ENCODE data around the gene CYGB. TPM values are rescaled to one million over a fixed set of nuclear protein-coding genes. Genes with fewer than 3 reads are reported as not detected.

The CYGB gene
- total RNA-seq, 5 donors from 2014 or later (not counting 1 experiment from before 2014, with no cell fraction given), result 0.20 to 0.76 (median 0.65) TPM

DNA sequence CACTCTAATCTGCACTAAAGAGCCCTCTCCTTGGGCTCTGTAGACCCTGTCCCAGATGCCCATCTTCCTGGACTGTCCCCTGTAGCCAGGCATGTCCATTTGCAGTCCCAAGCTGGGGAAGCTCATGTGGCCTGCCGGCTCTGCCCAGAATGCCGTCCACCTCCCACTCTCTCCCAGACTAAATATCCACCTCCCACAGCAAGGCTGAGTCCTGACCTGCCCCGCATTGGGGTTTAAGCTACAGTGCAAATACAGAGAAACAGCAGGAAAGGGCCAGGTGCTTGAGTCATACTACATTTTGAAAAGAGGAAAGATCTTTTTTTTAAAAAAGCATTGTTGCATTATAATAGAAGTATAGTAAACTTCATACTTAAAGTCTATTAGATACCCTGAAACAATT is 45.2 kb upstream of the CYGB start:
- H3K4me3 Mint-ChIP-seq, result no peak overlapping the region
- WGBS (ENCODE audit: insufficient coverage), result no CpG with 5 or more reads among the region's 3 CpGs
- H3K4me3 ChIP-seq (ENCODE audit: control insufficient read depth in 1 of 2, extremely low read depth in 1 of 2, low read length in 1 of 2), result no peak overlapping the region
- peaks cover 6 to 26% of the 10 kb centered on the region in 2 experiments for H3K4me1 ChIP-seq (ENCODE audit: control insufficient read depth in 1 of 2, extremely low read depth in 1 of 2, insufficient read depth in 2 of 2, low read length in 2 of 2)
- CTCF ChIA-PET, result interaction anchor here in 1 of 2 donors (0.5 kb wide), 1 partner anchor 1706 kb away, joined by 3 read pairs; no protein-coding TSS in a partner anchor
- peaks cover 19 to 30% of the 10 kb centered on the region in 2 donors for H3K27me3 Mint-ChIP-seq
- peaks cover 6 to 17% (median 17%) of the 10 kb centered on the region in 3 donors for H3K4me1 Mint-ChIP-seq
- ATAC-seq (replicated peaks in 1 of 4), result no peak
- no peak overlapping the region for H3K27ac Mint-ChIP-seq
- H3K27ac ChIP-seq (ENCODE audit: low read length), result no peak overlapping the region
- no peaks in the 10 kb centered on the region for H3K9me3 Mint-ChIP-seq
- DNase-seq, result no peak
- no peaks in the 10 kb centered on the region for H3K36me3 ChIP-seq (ENCODE audit: control insufficient read depth in 2 of 2, extremely low read depth in 1 of 2, insufficient read depth in 1 of 2, low read length in 1 of 2)
- H3K9me3 ChIP-seq, result no peaks in the 10 kb centered on the region
- POLR2A ChIA-PET, result no interaction called here
- H3K27me3 ChIP-seq (replicated peaks in 1 of 2; ENCODE audit: control insufficient read depth in 2 of 2, extremely low read depth in 1 of 2, insufficient read depth in 2 of 2, low read length in 1 of 2), result peaks cover 9 to 41% of the 10 kb centered on the region in 2 experiments
- H3K36me3 Mint-ChIP-seq, result no peaks in the 10 kb centered on the region

DNA sequence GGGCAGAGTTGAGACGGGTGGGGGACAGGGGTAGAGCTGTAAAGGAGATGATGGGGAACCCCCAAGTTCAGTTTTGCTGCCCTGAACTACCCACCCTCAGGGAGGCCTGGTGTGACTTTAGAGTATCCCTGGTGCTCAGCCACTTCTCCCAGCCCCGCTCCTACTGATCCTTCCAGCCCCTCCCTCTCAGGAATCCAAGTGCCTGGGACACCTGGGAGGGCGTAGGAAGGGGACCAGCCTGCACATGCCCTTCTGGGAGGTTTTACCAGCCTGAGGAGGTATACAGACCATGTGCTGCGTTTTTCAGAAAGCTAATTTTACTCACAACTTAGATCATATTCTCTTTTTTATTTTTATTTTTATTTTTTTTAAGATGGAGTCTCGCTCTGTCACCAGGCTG is 44.0 kb upstream of the CYGB start:
- H3K36me3 ChIP-seq (ENCODE audit: control insufficient read depth in 2 of 2, extremely low read depth in 1 of 2, insufficient read depth in 1 of 2, low read length in 1 of 2), result no peaks in the 10 kb centered on the region
- peaks cover 0 to 13% (median 10%) of the 10 kb centered on the region in 3 donors for H3K4me1 Mint-ChIP-seq
- ATAC-seq (replicated peaks in 1 of 4) (no peak), DNase-seq (no peak)
- no peak overlapping the region for H3K4me3 ChIP-seq (ENCODE audit: control insufficient read depth in 1 of 2, extremely low read depth in 1 of 2, low read length in 1 of 2)
- no CpG with 5 or more reads among the region's 5 CpGs for WGBS (ENCODE audit: insufficient coverage)
- no peak overlapping the region for H3K4me3 Mint-ChIP-seq
- no peak overlapping the region for H3K27ac Mint-ChIP-seq
- H3K27me3 Mint-ChIP-seq, result peaks cover 11 to 20% of the 10 kb centered on the region in 2 donors
- no peaks in the 10 kb centered on the region for H3K36me3 Mint-ChIP-seq
- H3K4me1 ChIP-seq (ENCODE audit: control insufficient read depth in 1 of 2, extremely low read depth in 1 of 2, insufficient read depth in 2 of 2, low read length in 2 of 2), result peaks cover 6 to 20% of the 10 kb centered on the region in 2 experiments
- POLR2A ChIA-PET, result interaction anchor here in 1 of 2 donors (0.5 kb wide), 1 partner anchor 103 kb away, joined by 3 read pairs; no protein-coding TSS in a partner anchor
- peaks cover 3 to 30% of the 10 kb centered on the region in 2 experiments for H3K27me3 ChIP-seq (replicated peaks in 1 of 2; ENCODE audit: control insufficient read depth in 2 of 2, extremely low read depth in 1 of 2, insufficient read depth in 2 of 2, low read length in 1 of 2)
- no peaks in the 10 kb centered on the region for H3K9me3 Mint-ChIP-seq
- CTCF ChIA-PET, result no interaction called here
- no peaks in the 10 kb centered on the region for H3K9me3 ChIP-seq
- no peak overlapping the region for H3K27ac ChIP-seq (ENCODE audit: low read length)

DNA sequence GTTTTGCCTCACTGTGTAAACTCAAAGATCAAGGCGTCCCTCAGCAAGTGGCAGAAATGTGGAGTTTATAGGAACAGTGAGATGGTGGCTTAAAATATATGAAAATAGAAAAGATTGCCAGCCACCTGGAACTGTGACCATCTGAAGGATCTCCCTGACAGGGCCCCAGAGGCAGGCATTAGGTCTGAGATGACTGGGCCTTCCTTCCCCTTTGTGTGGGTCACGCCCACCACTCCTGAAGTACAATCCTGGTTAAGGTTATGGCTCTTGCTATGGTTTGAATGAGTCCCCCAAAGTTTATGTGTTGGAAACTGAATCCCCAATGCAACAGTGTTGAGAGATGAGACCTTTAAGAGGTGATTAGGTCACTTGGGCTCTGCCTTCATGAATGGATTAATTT is 41.8 kb upstream of the CYGB start:
- H3K9me3 Mint-ChIP-seq, result no peaks in the 10 kb centered on the region
- peaks cover 0 to 4% (median 3%) of the 10 kb centered on the region in 3 donors for H3K4me1 Mint-ChIP-seq
- Histone ChIP-seq H3K27ac (ENCODE audit: low read length) (no peak overlapping the region), H3K4me3 (ENCODE audit: control insufficient read depth in 1 of 2, extremely low read depth in 1 of 2, low read length in 1 of 2) (no peak overlapping the region), H3K36me3 (ENCODE audit: control insufficient read depth in 2 of 2, extremely low read depth in 1 of 2, insufficient read depth in 1 of 2, low read length in 1 of 2) (no peaks in the 10 kb centered on the region), H3K9me3 (no peaks in the 10 kb centered on the region), H3K4me1 (ENCODE audit: control insufficient read depth in 1 of 2, extremely low read depth in 1 of 2, insufficient read depth in 2 of 2, low read length in 2 of 2) (no peaks in the 10 kb centered on the region), H3K27me3 (replicated peaks in 1 of 2; ENCODE audit: control insufficient read depth in 2 of 2, extremely low read depth in 1 of 2, insufficient read depth in 2 of 2, low read length in 1 of 2) (peaks cover 0 to 10% of the 10 kb centered on the region in 2 experiments)
- no peak for DNase-seq
- no CpG with 5 or more reads among the region's 2 CpGs for WGBS (ENCODE audit: insufficient coverage)
- no peak overlapping the region for H3K4me3 Mint-ChIP-seq
- ChIA-PET CTCF (no interaction called here), POLR2A (no interaction called here)
- H3K27ac Mint-ChIP-seq, result no peak overlapping the region
- ATAC-seq (replicated peaks in 1 of 4), result no peak
- no peaks in the 10 kb centered on the region for H3K36me3 Mint-ChIP-seq
- H3K27me3 Mint-ChIP-seq, result peaks cover 9 to 10% of the 10 kb centered on the region in 2 donors

DNA sequence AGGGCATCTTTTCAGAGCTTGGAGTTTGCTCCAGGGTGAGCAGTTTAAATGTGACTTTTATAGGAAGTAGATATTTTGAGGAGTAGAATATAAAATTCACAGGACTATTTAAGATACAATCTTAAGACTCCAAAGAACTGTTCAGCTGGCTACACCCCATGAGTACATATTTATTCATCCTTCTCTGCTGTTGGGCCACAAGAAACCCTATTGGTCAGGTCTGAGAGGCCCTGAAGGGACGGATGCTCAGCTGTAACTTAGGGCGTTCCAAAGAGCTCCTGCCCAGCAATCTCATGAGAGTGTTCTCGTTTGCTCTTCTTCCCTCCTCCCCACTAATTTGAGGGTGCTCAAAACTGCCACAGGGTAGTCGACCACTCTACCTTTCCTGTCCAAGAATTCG is 40.9 kb upstream of the CYGB start:
- Histone ChIP-seq H3K9me3 (no peaks in the 10 kb centered on the region), H3K27ac (ENCODE audit: low read length) (no peak overlapping the region), H3K36me3 (ENCODE audit: control insufficient read depth in 2 of 2, extremely low read depth in 1 of 2, insufficient read depth in 1 of 2, low read length in 1 of 2) (no peaks in the 10 kb centered on the region), H3K4me3 (ENCODE audit: control insufficient read depth in 1 of 2, extremely low read depth in 1 of 2, low read length in 1 of 2) (no peak overlapping the region), H3K27me3 (replicated peaks in 1 of 2; ENCODE audit: control insufficient read depth in 2 of 2, extremely low read depth in 1 of 2, insufficient read depth in 2 of 2, low read length in 1 of 2) (peaks cover 0 to 2% of the 10 kb centered on the region in 2 experiments), H3K4me1 (ENCODE audit: control insufficient read depth in 1 of 2, extremely low read depth in 1 of 2, insufficient read depth in 2 of 2, low read length in 2 of 2) (no peaks in the 10 kb centered on the region)
- POLR2A ChIA-PET, result interaction anchor here in 1 of 2 donors (1.0 kb wide), 1 partner anchor 16 kb away, joined by 3 read pairs; no protein-coding TSS in a partner anchor
- H3K9me3 Mint-ChIP-seq, result no peaks in the 10 kb centered on the region
- no peak overlapping the region for H3K27ac Mint-ChIP-seq
- H3K36me3 Mint-ChIP-seq, result no peaks in the 10 kb centered on the region
- whole genome bisulfite sequencing (ENCODE audit: insufficient coverage), result 80% methylated on average over 1 of the region's 5 CpGs
- H3K4me3 Mint-ChIP-seq, result no peak overlapping the region
- CTCF ChIA-PET, result no interaction called here
- H3K4me1 Mint-ChIP-seq, result peaks cover 0 to 2% (median 0%) of the 10 kb centered on the region in 3 donors
- no peak for ATAC-seq (replicated peaks in 1 of 4)
- peaks cover 4 to 5% of the 10 kb centered on the region in 2 donors for H3K27me3 Mint-ChIP-seq
- no peak for DNase-seq

DNA sequence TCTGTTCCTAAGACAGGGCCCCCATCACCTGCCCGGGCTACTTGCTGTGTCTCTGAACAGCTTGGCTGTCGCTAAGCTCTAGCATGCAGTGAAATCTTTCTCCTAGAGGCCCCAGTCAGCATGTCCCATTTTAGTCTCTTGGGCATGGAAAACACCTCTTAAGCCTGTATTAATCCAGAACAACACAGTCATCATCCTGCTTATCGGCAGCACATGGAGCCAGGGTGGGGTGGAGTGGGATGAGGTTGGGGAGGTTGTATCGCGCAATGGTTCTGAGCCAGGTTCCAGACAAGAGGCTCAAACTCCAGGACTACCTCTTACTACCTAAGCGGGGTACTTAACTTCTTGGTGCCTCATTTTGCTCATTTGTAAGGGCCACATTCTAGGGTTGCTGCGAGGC is 40.4 kb upstream of the CYGB start:
- WGBS (ENCODE audit: insufficient coverage), result 96% methylated on average over 4 of the region's 7 CpGs
- H3K9me3 Mint-ChIP-seq, result no peaks in the 10 kb centered on the region
- CTCF ChIA-PET, result interaction anchor here in 1 of 2 donors (0.6 kb wide), 1 partner anchor 27 kb away, joined by 12 read pairs; no protein-coding TSS in a partner anchor

DNA sequence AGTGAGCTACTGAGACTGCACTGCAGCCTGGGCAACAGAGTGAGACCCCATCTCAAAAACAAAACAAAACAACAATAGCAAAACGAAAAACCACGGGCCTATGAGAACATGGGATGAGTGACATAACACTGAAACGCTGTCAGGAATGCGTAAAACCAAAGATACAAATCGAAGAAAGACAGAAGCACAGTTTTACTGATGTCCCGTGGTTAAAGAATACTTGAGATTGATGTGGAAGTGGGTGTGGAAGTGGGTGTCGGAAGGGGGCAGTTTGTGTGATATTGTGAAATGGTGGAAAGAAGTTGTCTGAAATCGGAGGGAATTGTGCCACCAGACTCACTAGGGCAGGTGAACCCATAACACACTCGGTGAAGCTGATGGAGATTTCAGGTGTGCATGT is 38.7 kb upstream of the CYGB start:
- H3K36me3 Mint-ChIP-seq, result no peaks in the 10 kb centered on the region
- 87% methylated on average over 8 of the region's 9 CpGs for WGBS (ENCODE audit: insufficient coverage)
- ChIA-PET CTCF (no interaction called here), POLR2A (interaction anchor here in 1 of 2 donors (0.5 kb wide), 1 partner anchor 10 kb away, joined by 3 read pairs; no protein-coding TSS in a partner anchor)
- H3K27ac ChIP-seq (ENCODE audit: low read length), result no peak overlapping the region
- no peaks in the 10 kb centered on the region for H3K4me1 ChIP-seq (ENCODE audit: control insufficient read depth in 1 of 2, extremely low read depth in 1 of 2, insufficient read depth in 2 of 2, low read length in 2 of 2)
- H3K4me3 Mint-ChIP-seq, result no peak overlapping the region
- H3K4me3 ChIP-seq (ENCODE audit: control insufficient read depth in 1 of 2, extremely low read depth in 1 of 2, low read length in 1 of 2), result no peak overlapping the region
- H3K27me3 Mint-ChIP-seq, result no peaks in the 10 kb centered on the region
- H3K4me1 Mint-ChIP-seq, result peaks cover 0 to 2% (median 0%) of the 10 kb centered on the region in 3 donors
- H3K36me3 ChIP-seq (ENCODE audit: control insufficient read depth in 2 of 2, extremely low read depth in 1 of 2, insufficient read depth in 1 of 2, low read length in 1 of 2), result no peaks in the 10 kb centered on the region
- H3K27ac Mint-ChIP-seq, result no peak overlapping the region
- no peaks in the 10 kb centered on the region for H3K9me3 Mint-ChIP-seq
- H3K27me3 ChIP-seq (replicated peaks in 1 of 2; ENCODE audit: control insufficient read depth in 2 of 2, extremely low read depth in 1 of 2, insufficient read depth in 2 of 2, low read length in 1 of 2), result no peaks in the 10 kb centered on the region
- ATAC-seq (replicated peaks in 1 of 4), result no peak
- no peak for DNase-seq
- H3K9me3 ChIP-seq, result no peaks in the 10 kb centered on the region

More for the DNA sequence above, 40.4 kb upstream of the CYGB start:
- no peaks in the 10 kb centered on the region for H3K36me3 ChIP-seq (ENCODE audit: control insufficient read depth in 2 of 2, extremely low read depth in 1 of 2, insufficient read depth in 1 of 2, low read length in 1 of 2)
- DNase-seq (no peak), ATAC-seq (replicated peaks in 1 of 4) (no peak)
- POLR2A ChIA-PET, result interaction anchor here (0.6 to 1.0 kb wide), 3 partner anchors 16 to 1418 kb away, joined by 3 to 6 read pairs (median 5); no protein-coding TSS in a partner anchor
- Mint-ChIP-seq H3K4me3 (no peak overlapping the region), H3K27me3 (peaks cover 4 to 5% of the 10 kb centered on the region in 2 donors), H3K36me3 (no peaks in the 10 kb centered on the region), H3K27ac (no peak overlapping the region), H3K4me1 (peaks cover 0 to 2% (median 0%) of the 10 kb centered on the region in 3 donors)
- no peaks in the 10 kb centered on the region for H3K9me3 ChIP-seq
- H3K27ac ChIP-seq (ENCODE audit: low read length), result no peak overlapping the region
- peaks cover 0 to 2% of the 10 kb centered on the region in 2 experiments for H3K27me3 ChIP-seq (replicated peaks in 1 of 2; ENCODE audit: control insufficient read depth in 2 of 2, extremely low read depth in 1 of 2, insufficient read depth in 2 of 2, low read length in 1 of 2)
- H3K4me1 ChIP-seq (ENCODE audit: control insufficient read depth in 1 of 2, extremely low read depth in 1 of 2, insufficient read depth in 2 of 2, low read length in 2 of 2), result no peaks in the 10 kb centered on the region
- H3K4me3 ChIP-seq (ENCODE audit: control insufficient read depth in 1 of 2, extremely low read depth in 1 of 2, low read length in 1 of 2), result no peak overlapping the region
